HG02642 (cell line): ENCODE results near the gene ZCCHC9.
"Not testable (repeated sequence)": the region's sequence is repeated elsewhere in the genome, so short reads cannot be mapped to it uniquely, and the experiment has no call there.

Experiments
- ATAC-seq: cut with Tn5 transposase; IDR thresholded peaks from one replicate; pipeline ENCODE4 v1.9.1; 2021; ENCODE audit warnings: mild to moderate bottlenecking; ENCODE audit not compliant: unreplicated experiment, poor library complexity

The ZCCHC9 gene

DNA sequence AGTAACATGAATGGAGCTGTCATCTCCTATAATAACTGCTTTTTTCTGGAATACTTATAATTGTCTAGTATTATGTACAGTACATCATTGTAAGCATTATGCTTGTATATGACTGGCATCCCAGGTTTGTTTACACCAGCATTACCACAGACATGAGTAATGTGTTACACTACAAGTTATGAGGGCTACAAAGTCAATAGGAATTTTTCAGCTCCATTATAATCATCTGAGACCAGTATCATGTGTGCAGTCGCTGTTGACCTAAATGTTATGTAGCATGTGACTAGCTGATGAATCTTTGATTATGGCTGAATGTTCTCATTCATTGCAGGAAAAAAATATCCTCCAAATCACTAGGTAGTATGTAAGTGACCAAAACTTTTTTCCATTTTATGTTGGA, 2.2 kb downstream of the ZCCHC9 start:
- no peak for ATAC-seq

DNA sequence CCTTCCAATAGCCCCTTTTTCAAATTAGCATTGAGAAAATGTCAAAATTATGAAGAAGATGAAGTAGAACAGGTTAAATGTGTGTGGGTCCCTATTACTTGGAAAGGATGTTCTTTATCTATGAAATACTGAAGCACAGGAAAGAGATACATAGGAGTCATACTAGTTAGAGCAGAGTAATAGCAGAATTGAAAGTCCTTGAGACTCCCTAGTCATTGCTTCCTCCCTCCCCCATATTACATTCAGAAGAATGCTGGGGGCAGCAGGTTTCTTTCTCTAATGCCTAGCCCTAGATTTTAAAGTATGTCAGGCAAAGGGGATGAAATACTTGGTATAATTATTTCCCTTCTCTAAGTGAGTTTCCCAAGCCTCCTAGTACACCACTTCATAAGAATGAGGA, 4.4 kb downstream of the ZCCHC9 start:
- no peak for ATAC-seq

DNA sequence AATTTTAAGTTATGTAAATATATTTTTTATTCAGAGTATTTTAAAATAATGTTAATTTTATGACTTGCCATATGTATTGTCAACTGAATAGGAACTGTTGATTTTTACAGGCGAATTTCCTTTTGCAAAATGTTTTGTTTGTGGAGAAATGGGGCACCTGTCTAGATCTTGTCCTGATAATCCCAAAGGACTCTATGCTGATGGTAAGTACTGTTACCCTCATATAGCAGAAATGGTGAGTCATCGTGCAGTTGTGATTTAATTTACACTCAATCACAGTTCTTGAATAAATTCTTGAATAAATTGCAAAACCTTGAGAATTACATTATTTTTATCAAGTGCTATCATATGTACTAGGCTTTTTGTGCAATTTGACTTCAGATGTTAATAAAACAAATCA, 7.4 kb downstream of the ZCCHC9 start:
- no peak for ATAC-seq

DNA sequence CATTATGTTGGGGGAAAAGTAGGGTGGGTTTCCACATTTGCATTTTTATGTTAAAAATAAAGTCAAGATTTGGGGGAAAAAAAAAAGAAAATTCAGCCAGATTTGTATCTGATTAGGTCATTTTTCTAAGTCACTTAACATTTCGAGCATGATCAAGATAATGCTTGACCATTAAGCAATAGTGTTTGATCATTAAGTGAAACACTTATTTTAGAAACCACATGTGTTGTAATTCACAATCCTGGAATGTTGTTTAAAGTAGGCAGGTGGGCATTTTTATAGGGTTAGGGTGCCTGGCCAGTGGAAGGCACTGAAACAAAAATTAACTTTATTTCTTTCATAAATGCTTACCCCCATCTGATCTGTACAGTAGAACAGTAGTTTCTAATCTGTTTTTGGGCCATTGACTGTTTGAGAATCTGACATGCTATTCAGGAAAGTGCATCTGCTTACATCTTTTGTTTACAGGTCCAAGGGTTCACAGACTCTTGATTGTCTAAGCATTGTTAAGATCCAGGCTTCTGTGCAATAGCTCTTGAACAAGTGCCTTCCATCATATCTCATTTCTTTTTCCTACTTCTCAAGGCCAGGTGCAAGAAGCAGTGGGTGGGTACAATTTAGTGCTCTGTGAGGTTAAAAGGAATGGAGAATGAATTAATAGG, 9.1 kb downstream of the ZCCHC9 start:
- no peak for ATAC-seq

GRCh38 chr5:81313278-81313677, 11.9 kb downstream of the ZCCHC9 start:
- ATAC-seq: no peak

- no peak for ATAC-seq
These were observed 12.3 kb downstream of the ZCCHC9 start for GRCh38 chr5:81313686-81314085.

DNA sequence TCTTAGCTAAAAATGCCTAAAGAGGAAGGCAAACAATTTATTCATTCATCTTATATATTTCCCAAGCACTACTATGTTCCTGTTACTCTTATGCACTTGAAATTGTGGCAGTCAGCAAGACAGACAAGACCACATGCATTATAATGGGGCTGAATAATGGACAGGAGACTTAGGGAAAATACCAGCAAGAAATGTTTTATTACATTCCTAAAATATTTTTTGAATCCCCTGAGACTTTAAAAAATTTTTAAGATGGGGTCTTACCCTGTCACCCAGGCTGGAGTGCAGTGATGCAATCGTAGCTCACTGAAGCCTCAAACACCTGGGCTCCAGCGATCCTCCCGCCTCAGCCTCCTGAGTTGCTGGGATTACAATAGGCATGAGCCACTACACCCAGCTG, 13.2 kb downstream of the ZCCHC9 start:
- no peak for ATAC-seq

DNA sequence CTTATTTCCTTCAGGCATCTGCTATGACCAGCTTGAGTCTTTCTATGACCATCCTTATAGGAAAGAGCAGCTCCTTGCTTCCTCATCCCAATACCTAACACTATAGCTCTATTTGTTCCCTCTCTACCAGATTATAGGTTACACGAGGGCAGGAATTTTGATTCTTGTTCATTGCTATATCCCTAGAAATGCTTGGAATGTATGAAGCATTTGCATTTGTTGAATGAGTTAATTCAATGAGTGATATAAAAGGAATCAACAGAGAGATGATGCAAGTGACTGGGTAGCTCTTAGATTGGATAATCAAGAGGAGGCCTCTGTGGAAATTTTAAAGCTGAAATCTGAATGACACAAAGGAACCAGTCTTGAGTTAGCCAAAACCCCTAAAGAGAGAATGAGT, 13.9 kb downstream of the ZCCHC9 start:
- ATAC-seq: no peak

DNA sequence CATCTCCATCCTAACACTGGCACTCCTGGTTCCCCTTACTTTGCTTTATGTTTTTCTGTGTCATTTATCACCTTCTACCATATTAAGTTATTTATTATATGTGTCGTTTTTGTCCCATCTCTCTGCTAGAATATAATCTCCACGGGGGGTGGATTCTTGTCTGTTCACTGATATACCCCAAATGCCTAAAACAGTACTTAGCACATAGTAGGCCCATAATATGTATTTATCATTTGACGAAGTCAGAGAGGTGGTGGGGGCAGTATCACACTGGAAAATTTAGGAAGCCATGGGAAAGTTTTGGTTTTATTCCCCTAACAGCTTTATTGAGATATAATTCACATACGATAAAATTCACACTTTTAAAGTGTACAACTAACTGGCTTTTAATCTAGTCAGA, 14.4 kb downstream of the ZCCHC9 start:
- ATAC-seq: no peak

GRCh38 chr5:81316571-81316970, 15.2 kb downstream of the ZCCHC9 start:
- no peak for ATAC-seq

- ATAC-seq: no peak
These were observed 16.1 kb downstream of the ZCCHC9 start for GRCh38 chr5:81317536-81317935.

DNA sequence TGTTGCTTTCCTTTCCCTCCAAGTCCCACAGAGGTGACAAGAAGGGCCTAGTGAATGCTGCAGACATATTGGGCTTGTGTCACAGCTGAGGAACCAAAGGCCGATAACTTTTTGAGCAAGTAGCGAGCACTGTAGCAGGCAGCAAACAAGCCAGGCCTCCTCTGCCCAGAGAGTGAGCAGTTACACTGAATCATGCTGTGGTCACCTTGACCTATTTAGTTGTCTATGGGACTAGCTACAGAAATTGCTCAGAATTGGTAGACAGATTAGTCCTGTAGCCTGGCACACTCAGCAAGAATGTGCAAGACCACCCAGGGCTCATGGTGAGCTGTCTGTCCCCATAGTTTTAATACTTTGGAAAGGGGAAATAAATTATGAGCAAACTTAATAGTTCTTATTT, 25.2 kb downstream of the ZCCHC9 start:
- ATAC-seq: no peak

- ATAC-seq: no peak
These were observed 33.1 kb downstream of the ZCCHC9 start for GRCh38 chr5:81334304-81335061.

DNA sequence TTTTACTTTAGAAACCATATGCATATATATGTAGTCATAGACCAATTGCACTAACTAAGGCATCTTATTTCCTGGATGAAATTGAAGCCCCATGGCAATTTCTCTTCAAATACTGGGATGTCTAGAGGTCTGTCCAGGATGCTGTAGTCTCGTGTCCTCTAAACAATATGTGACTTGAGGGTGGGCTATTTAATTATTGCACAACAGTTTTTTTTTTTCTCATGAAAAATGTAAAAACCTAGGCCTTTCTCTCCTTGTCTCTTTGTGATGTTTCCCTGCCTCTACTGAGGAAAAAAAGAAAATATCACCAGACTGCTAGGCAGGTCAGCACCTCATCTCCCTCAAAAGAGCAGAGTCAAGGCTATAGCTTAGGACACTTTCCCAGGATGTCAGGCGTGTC, 34.6 kb downstream of the ZCCHC9 start:
- ATAC-seq: no peak

DNA sequence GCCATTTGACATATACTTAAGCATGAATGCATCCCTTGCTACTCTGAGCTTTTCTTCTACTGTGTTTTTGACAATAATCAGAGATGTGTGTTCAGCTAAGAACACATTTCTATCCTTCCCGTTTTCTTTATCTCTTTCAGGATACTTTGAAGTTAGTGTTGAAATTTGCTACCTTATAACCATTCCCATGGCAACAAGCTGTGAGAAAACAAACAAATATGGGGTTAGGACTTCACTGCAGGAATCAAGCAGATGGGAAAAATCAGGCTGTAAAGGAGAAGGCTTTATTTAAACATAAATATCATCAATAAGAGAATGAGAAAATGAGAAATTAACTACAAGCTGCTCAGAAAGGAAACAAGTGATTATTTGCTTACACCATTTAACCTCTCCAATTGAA, 35.2 kb downstream of the ZCCHC9 start:
- no peak for ATAC-seq

GRCh38 chr5:81337803-81338202, 36.4 kb downstream of the ZCCHC9 start:
- ATAC-seq: no peak

- ATAC-seq: not testable (repeated sequence)
These were observed 36.8 kb downstream of the ZCCHC9 start for GRCh38 chr5:81338213-81338612.

DNA sequence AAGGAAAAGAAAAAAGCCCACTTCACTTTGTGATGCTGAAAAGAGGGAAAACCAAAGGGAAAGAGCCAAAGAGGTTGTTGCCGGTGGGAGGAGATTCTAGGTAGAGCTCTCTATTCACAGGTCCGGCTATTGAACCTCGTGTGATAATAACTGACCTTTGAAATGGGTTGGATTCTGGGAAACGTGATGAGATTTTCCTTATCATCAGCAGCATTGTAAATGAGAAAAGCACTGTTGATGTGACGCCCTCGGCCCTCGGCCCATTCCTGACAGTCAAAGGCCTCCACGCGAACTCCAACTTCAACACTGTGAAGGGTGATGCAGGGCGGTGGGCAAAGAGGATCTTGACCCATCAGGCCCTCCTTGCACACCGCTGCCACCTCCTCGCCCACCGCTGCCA, 43.3 kb downstream of the ZCCHC9 start:
- no peak for ATAC-seq

GRCh38 chr5:81345411-81346003, 44.1 kb downstream of the ZCCHC9 start:
- no peak for ATAC-seq

DNA sequence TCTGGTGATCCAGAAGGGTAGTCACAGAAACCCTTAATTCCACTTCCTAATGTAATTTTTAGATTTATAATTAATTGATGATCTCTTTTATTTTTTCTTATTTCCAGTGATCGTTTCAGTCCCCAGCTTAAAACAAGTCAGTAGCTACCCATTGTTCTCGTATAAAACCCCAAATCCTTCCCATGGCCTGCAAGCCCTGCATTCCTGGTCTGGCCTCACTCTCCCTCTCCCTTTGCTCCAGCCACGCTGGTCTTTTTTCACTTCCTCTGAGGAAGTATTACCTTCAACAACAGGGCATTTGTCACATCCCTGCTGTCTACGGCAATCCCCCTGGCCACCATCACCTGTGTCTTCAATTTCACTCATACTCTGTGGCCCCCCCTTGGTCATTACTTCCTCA, 47.8 kb downstream of the ZCCHC9 start:
- ATAC-seq: no peak

- ATAC-seq: no peak
These were observed 49.1 kb downstream of the ZCCHC9 start for GRCh38 chr5:81350507-81350906.

DNA sequence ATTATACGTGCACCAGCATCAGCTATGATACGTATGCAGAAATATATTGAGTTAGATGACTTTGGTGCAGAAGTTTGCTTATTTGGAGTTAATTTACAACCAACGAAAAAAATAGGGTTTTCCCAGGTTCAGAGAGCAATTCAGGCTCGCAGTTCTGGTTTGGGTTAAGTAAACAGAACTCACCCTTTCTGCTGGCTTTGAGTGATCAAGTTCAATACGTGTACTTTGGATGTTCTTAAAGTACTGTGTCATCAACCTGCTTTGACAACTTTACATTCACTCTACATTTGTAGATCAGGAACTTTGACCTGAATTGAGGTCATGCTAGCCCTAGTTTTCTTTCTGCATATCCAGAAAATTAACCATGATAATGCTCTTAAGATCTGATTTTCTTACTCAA, 51.8 kb downstream of the ZCCHC9 start:
- ATAC-seq: no peak
